Measurements from ENCODE around the gene PDE8B.

GRCh38 chr5:77225531-77225930 lies 15.1 kb downstream of the PDE8B start:
- TF ChIP-seq CTCF (IDR thresholded peaks at IDR 0.05), result no peak
- no peak for TF ChIP-seq POLR2A (IDR thresholded peaks at IDR 0.05)
- TF ChIP-seq EP300 (IDR thresholded peaks at IDR 0.05), result no peak
- TF ChIP-seq POLR2AphosphoS5 (IDR thresholded peaks at IDR 0.05), result no peak

Measured in sigmoid colon (tissue), 4 donors.